Measurements from ENCODE around the gene TBC1D5.
"Not testable (repeated sequence)": the region's sequence is repeated elsewhere in the genome, so short reads cannot be mapped to it uniquely, and the experiment has no call there.

TBC1D5 gene

GRCh38 chr3:17742102-17742879, at the start of gene TBC1D5:
TBC1D5 (minus strand) TSS chr3:17742631; CDS start chr3:17508570, 234,061 bp downstream.
- DNase-seq = peak; percentile 97

- DNase-seq = no peak
Observed at GRCh38 chr3:17783426-17783825, 41.0 kb upstream of the TBC1D5 start.

- DNase-seq = no peak
Observed at GRCh38 chr3:17782751-17783150, 40.3 kb upstream of the TBC1D5 start.

GRCh38 chr3:17780369-17780768, 37.9 kb upstream of the TBC1D5 start:
- DNase-seq = not testable (repeated sequence)

- not testable (repeated sequence) for DNase-seq
Observed at GRCh38 chr3:17779304-17780250, 37.1 kb upstream of the TBC1D5 start.

- DNase-seq = not testable (repeated sequence)
Observed at GRCh38 chr3:17777326-17777725, 34.9 kb upstream of the TBC1D5 start.

- no peak for DNase-seq
Observed at GRCh38 chr3:17775073-17775472, 32.6 kb upstream of the TBC1D5 start.

- not testable (repeated sequence) for DNase-seq
Observed at GRCh38 chr3:17774180-17774910, 31.9 kb upstream of the TBC1D5 start.

GRCh38 chr3:17772556-17772955, 30.1 kb upstream of the TBC1D5 start:
- no peak for DNase-seq

GRCh38 chr3:17771177-17772017, 29.0 kb upstream of the TBC1D5 start:
- DNase-seq = no peak

- no peak for DNase-seq
Observed at GRCh38 chr3:17770682-17771081, 28.3 kb upstream of the TBC1D5 start.

GRCh38 chr3:17765819-17766472, 23.5 kb upstream of the TBC1D5 start:
- DNase-seq = no peak

- no peak for DNase-seq
Observed at GRCh38 chr3:17761563-17761962, 19.1 kb upstream of the TBC1D5 start.

GRCh38 chr3:17759901-17760300, 17.5 kb upstream of the TBC1D5 start:
- DNase-seq = no peak

GRCh38 chr3:17755836-17756235, 13.4 kb upstream of the TBC1D5 start:
- DNase-seq = no peak

- DNase-seq = no peak
Observed at GRCh38 chr3:17753632-17753992, 11.2 kb upstream of the TBC1D5 start.

- no peak for DNase-seq
Observed at GRCh38 chr3:17752876-17753631, 10.6 kb upstream of the TBC1D5 start.

- DNase-seq = no peak
Observed at GRCh38 chr3:17752436-17752835, 10.0 kb upstream of the TBC1D5 start.

GRCh38 chr3:17749705-17750293, 7.4 kb upstream of the TBC1D5 start:
- no peak for DNase-seq

- no peak for DNase-seq
Observed at GRCh38 chr3:17749281-17749680, 6.8 kb upstream of the TBC1D5 start.

GRCh38 chr3:17747890-17748247, 5.4 kb upstream of the TBC1D5 start:
- no peak for DNase-seq

All from SW 1271 (cell line).